NCI-H1417 (cell line): ENCODE data around the gene GC.
"Not testable (repeated sequence)": the region's sequence is repeated elsewhere in the genome, so short reads cannot be mapped to it uniquely, and the experiment has no call there.

Source experiments
- DNase-seq, 3 experiments: peaks; one replicate each; lab custom pipeline; 2025; lab: John Stamatoyannopoulos, UW

The GC gene

DNA sequence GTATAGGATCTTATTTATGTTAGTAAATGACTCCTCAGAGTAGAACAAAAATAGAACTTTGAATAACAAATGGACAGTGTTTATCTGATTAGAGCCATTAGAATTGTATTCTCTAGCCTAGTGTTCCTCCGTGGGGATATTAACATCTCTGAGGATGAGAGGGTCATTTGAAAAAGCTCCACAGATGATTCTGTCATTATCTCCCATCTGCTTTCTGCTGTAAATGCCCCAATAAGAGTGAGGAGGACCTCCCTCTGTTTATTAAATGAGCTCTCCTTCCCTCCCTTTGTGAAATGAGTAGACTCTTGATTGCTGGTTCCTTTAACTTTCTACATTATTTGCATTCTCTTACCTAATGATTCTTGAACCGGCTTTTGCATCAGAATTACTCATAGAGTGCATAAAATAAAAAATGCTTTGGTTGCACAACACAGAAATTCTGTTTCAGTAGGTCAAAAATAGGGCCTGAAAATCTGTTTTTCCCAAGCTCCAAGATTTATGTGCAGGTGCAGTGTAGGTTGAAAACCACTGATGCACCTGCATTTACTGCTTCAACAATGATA lies 18.0 kb downstream of the GC start:
- no peak for DNase-seq

DNA sequence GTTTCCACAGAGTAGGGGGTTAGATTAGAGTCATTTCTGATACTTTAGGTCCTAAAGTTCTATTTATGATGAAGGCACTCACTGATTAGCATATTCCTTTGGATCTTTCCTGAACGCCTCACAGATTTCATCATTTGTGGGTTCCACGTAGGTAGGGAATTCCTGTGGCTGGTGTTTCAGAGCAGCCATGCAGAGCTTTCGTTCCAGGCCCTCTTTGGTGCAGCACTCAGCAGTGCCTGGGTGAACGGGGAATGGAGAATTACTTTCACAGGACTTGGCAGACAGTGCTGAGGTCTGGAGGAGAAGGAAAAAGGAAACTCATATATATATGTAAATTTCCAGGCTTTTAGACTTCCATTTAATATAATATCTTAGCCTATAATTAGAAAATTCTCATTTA lies 18.5 kb downstream of the GC start:
- no peak for DNase-seq

DNA sequence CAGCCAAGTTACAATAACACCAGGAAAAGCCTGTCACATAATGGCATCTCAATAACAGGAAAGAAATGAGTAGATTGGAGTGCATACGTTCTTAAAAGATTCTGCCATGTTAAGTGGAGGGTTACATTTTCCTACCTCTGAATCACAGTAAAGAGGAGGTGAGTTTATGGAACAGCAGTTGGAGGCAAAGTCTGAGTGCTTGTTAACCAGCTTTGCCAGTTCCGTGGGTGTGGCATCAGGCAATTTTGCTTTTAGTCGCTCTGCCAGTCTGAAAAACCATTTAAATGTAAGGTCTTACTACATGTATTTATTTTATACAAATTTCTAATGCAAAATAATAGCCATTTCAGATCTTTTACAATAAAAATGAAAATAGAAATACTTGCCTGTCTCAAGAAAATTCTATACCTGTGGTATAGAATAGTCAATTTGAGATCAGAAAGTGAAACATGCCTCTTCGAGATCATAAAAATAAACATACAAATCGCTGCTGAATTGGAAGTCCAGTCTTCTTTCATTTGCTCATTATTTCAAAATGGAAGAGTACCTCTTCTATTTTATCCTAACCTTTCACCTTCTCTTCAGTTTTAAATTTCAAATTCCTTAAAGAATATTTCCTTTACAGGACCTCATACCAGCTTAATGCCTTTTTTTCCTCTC lies 31.4 kb downstream of the GC start:
- peak in 2 of 3 experiments; percentile 0 to 9 for DNase-seq

DNA sequence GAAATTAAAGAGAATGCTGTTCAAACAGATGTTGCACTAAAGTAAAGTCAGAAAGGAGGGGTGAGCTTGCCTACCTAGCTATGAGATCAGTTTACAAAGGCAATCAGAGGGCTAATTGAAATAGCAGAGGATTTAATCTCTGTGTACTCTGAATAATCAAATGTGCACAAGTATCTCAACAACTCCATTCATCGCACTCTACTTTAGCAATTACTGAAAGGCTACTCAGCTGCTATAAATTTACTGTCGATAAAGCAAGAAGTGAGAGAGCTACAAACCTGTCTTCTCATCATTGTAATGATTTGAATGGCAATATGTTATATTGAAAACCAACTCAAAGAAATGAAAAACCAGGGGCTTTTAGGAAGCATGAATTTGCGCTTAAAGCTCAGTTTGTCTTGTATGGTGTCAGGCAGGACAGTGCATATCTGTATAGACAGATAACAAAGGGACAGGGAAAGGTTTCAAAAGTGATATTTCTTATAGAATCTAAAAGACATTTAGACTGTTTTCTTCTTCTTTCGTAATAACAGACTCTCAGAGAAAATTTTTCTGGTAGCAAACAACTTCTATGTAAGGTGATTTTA lies 34.8 kb downstream of the GC start:
- peak in 2 of 3 experiments; percentile 10 to 18 for DNase-seq

DNA sequence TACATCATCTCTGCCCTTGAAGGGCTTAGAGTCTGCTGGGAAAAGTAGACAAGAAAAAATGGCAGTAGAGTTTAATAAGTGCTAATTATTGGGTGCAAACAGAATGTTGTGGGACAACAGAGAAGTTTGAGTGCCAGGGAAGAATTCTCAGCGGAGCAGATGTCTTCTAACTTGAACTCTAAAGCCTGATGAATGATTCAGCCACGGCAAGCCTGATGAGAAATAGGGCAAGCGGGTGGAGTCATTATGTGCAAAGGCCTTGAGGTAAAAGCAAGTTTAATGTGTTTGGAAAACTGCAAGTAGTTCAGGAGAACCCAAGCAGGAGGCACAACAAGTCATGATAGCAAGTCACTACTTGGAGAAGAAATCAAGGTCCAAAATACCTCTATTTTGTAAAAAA lies 37.5 kb downstream of the GC start:
- DNase-seq, result no peak

DNA sequence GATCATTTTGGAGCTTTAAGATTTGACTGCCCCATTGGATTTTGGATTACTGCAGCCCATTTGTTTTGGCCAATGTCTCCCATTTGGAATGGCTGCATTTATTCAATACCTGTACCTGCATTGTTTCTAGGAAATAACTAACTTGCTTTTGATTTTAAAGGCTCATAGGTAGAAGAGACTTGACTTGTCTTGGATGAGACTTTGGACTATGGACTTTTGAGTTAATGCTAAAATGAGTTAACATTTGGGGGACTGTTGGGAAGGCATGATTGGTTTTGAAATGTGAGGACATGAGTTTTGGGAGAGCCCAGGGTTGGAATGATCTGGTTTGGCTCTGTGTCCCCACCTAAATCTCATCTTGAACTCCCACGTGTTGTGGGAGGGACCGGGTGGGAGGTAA lies 45.1 kb downstream of the GC start:
- not testable (repeated sequence) for DNase-seq

DNA sequence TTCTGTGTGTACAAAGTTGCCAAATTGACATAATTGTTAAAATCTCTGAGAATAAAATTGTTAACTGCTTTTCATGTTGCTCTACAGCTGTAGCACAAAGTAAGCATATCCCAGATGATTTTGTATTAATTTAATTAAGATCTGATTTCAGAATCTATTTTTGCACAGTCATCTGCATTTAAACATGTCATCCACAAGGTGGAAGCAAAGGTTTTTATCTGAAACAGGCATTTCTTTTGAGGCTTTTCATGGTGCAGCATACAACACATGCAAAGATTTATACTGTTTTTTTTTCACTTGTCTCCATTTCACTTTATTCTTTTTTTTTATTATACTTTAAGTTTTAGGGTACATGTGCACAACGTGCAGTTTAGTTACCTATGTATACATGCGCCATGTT lies 51.2 kb downstream of the GC start:
- DNase-seq, result peak in 2 of 3 experiments; percentile 29 to 46

DNA sequence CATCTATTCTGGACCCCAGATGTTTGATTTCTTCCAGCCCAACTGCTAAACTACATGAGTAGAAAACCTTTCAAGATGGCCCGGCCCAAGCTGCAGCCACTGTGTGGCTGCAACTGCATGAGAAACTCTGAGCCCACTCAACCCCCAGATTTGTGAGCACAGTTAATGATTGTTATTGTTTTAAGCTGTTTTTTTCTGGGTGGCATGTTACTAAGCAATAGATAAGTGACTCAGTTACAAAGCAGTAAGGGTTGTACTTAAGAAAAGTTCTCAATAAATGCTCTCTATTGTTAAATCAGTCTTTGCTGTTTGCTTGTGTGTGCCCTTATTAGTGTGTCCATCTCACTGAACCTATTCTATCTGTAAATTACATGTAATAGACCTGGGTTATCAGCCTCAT lies 51.8 kb downstream of the GC start:
- no peak for DNase-seq

DNA sequence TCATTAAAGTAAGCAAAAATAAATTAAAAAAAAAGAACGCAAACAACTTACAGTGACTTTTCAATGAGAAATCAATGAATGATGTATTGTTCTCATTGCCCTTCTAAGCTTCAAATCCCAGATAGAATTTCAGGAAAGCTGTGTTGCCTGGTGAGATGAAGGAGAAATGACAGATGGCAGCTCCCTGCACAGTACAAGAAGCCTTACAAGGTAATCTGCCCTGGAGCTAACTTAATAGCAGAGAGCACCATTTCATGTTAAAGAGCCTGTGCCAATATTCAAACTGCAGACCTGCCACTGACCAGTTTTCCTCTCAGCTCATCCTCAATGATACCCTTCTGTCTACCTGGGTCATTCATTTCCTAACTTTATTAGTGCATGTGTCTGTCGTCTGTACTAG lies 54.0 kb downstream of the GC start:
- DNase-seq, result peak in 1 of 3 experiments; percentile 25

DNA sequence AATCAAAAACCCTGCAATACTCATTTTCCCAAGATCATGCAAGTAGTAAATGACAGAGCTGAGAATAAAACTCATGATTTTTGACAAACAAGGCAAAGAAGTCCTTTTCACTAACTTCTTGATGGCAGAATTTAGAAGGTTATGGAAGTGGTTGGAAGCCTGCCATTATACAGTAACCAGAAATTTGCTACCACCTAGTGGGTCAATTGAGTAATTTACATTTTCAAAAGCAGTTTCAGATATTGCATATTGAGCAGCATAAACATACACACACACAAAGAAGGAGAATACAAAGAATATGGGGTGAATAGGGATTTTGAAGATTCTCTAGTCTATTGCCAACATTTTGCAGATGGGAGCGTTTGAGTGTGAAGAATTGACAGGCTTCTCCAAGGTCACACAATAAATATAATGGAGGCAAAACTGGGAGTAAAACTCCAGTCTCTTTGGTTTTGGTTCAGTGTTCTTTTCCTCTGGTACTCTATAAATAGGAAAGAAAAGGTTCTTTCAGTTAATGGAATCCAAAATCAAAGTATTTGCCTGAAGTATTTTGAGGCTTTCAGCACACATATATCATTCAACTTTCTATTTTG lies 70.2 kb downstream of the GC start:
- DNase-seq, result peak; percentile 17 to 59 (median 59)

DNA sequence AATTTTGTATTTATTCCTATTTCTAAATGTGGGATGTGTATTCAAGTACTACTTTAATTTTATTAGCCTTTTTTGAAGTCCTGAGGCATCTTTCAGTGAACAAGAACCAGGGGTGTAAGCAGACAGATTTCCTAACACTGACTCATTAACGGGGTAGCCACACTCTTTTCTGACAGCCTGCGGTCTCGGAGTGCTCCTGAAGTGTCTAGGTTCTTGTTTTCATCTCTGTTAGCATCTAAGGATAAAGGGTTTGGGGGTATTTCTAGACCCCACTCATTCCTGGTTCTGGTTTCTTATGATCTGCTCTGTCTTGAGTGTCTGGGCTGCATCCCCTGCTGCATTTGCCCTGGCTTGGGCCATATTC lies 71.9 kb downstream of the GC start:
- no peak for DNase-seq

DNA sequence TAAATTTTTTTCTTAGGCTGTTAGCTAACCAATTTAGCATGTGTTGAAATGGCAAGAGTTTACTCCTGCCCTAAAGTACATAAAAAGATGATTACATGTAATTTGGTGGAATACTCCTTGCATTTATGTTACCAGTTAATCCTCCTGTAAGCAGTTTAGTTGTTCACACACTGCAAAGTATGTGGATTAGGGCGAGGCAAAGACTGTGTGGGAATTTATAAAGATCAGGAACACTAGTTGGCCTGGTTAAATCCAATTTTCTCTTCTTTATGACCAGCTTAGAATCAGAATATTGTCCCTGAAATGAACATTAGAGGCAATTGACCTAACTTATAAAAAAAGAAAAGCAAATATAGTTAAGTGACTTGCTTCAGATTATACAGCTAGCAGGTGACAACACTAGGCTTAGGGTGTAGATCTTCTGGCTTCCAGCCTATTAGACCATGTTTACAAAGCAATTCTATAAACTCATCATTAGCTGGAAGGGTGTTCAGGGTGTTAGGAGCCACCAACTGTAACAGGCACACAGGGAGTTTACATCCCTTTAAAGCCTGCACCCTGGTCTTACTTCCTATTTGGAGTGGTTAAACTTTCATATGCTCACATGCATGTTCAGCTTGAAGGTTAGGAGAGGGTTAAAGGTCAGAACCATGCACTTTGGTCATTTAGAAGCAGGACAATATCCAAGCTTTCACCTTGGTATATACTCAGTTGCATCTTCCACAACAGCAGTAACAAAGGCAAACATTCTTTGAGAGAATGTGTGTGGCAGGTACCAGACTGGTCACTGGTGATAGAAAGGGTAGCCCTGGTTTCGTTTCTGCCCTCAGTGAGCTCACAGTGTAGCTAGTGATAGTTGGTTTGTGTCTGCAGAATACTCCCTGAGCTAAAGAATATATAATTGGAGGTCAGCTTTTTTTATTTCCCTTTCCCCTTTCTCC lies 72.6 kb downstream of the GC start:
- peak in 2 of 3 experiments; percentile 47 to 65 for DNase-seq

DNA sequence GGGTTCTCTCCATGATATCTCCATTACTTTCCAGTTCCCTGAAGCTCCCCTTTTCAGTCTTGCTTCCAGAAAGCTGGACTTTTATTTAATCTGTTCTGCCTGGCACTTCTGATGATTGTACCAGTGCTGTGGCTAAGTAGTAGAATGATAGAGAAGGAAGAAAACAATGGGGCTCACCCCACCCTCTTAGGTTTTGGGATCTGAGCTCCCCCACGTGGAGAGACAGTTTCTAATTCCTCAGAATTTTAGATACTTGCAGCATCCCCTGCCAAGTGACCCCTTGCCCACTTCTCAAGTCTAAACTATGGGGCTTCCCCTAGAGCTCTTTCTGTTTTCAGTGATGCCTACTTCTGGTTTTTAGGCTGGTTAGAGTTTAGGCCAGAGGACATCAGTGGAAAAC lies 73.9 kb downstream of the GC start:
- DNase-seq, result peak in 1 of 3 experiments; percentile 19

DNA sequence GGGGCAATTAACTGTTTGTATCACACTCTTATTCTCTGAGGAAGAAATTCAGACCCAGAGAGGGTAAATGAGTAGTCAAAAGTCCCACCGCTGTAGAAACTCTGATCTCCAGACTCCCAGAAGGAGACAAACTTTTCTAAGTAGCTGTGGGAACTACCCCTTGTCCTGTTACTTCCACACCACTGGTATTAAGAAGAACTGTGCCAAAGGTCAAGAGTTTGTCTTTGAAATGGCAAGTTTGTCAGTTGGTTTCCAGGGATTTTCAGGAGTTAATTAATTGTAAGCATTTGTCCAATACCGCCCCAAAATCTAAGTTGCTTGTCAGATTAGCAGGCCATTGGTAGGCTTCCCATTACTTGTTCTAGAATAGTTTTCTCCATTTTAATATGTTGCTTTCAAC lies 85.7 kb downstream of the GC start:
- DNase-seq, result no peak

DNA sequence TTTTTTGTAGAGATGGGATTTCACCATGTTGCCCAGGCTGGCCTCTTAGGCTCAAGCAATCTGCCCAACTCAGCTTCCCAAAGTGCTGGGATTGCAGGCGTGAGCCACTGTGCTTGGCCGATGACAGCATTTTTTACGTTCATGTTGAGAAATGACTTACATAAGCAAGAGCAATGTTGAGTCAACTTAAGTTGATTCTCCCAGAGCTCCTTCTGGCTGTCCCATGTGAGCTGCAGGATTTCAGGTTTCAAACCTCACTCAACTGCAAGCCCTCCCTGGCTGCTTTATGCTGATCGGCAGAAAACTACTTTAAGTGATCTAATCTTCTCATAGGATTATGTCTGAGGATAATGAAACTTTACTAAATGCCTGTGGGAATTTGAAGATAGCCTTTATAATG lies 86.8 kb downstream of the GC start:
- DNase-seq, result no peak

DNA sequence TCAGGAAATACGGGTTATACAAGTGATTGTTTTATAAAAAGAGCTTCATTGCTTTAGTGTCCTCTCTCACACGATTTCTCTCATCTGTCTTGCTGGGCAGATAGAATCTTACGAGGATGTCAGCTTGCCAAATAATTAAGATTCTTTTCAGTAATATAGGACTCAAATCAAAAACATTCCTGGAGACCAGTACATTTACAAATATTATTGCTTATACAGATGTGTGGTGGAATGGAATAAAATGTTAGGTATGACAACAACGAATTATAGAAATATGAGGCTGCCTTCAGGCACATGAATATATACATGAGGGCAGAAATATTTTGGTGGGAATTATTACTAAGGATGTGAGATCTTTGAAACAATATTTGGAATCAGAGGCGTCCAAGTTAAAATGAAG lies 88.9 kb downstream of the GC start:
- no peak for DNase-seq

DNA sequence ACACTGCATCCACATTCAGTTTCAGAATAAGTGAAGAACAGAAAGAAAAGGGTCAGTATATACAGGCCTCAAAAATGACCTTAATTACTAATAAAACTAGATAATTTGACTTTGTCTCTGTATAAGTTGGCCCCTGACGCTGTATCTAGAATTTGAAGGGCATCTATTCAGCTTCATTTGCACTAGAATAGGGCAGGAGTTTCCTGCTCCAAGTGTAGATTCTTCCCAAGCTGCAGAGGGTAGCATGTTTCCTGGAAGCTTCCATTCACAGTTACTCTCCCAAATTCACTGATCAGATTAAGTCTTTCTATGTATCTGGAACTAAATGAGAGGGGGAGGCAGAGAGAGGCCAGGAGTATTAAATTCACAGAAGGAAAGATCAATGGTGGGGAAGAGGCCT lies 90.9 kb downstream of the GC start:
- DNase-seq, result no peak

DNA sequence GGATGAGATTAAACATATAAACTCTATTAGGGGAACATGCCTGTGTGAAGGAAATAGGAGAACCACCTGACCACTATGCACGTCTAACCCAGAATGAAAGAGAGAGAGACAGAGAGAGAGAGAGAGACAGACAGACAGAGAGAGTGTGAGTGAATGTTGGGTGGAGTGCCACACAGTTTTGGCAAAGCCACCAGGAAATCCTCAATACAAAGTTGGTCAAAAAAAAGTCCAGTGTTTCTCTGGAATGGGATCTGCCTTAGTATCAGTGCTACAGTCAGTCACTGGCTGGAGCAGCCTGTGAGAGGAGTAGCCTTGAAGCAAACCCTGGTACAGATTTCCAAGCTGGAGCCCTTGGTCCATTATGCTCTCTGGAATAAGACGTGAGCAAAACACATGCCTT lies 91.7 kb downstream of the GC start:
- no peak for DNase-seq
